Measurements from ENCODE around the gene LRIG2.

DNA sequence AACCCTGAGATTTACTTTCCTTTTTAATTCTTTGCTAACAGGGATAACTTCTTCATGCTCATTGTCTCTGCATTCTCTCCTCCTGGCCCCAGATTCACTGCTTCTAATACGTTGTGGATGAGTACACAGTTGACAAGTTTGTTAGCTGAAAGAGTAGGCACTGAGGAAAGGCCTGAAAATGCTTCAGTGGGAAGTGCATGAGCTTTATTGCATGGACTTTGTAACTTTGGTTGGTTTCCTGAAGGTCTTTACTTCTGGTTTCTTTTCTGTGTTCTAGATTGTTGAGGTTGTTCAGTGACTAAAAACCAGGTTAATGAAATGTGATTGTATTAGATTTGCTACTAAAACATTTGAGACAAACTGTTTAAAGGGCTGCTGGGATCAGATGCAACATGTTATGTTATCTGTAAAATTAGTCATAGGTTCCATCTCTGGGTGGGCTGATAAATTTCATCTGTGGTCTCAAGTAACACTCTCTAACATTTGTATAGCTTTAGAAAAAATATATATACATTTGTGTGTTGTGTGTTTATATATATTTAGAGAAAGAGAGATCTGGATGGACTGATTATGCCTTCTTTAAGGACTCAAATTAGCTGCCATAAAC, 19.1 kb downstream of the LRIG2 start:
- TF ChIP-seq, protein P1, sequence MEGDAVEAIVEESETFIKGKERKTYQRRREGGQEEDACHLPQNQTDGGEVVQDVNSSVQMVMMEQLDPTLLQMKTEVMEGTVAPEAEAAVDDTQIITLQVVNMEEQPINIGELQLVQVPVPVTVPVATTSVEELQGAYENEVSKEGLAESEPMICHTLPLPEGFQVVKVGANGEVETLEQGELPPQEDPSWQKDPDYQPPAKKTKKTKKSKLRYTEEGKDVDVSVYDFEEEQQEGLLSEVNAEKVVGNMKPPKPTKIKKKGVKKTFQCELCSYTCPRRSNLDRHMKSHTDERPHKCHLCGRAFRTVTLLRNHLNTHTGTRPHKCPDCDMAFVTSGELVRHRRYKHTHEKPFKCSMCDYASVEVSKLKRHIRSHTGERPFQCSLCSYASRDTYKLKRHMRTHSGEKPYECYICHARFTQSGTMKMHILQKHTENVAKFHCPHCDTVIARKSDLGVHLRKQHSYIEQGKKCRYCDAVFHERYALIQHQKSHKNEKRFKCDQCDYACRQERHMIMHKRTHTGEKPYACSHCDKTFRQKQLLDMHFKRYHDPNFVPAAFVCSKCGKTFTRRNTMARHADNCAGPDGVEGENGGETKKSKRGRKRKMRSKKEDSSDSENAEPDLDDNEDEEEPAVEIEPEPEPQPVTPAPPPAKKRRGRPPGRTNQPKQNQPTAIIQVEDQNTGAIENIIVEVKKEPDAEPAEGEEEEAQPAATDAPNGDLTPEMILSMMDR (IDR thresholded peaks at IDR 0.05; ENCODE audit: extremely low read depth in 1 of 2, insufficient read depth in 1 of 2, low read depth in 1 of 2, low read length in 2 of 2): no peak
- no peak for TF ChIP-seq POLR2AphosphoS5 (IDR thresholded peaks at IDR 0.05; ENCODE audit: insufficient read depth, low read depth, low read length)
